Gastrocnemius medialis (tissue), 4 donors: ENCODE results near the gene ARL15. TPM values are rescaled to one million over a fixed set of nuclear protein-coding genes. Genes with fewer than 3 reads are reported as not detected.

Source experiments
- ATAC-seq, 2 donors: fragments of 150-250 bp; one replicate each; pipeline ENCODE4 v1.9.1; 2016
- DNase-seq, 2 donors: peaks; one replicate each; pipeline ENCODE4 v3.0.0-alpha.2; 2019
- H3K27ac ChIP-seq, 4 donors: fragments of 200-600 bp; sonication (generic); 1 replicate in 1 of 4; 2 replicates in 3 of 4; pipeline ENCODE4 v1.5.1; 2016 to 2018; ENCODE audit warnings: mild to moderate bottlenecking in 2 of 4, moderate library complexity in 1 of 4
- H3K27me3 ChIP-seq, 3 donors: fragments of 200-600 bp; sonication (generic) in 2 of 3; 1 replicate in 1 of 3; 2 replicates in 2 of 3; pipeline versions ENCODE4 v1.5.1 to v1.6.0; 2016 to 2019; ENCODE audit warnings: mild to moderate bottlenecking in 1 of 3, moderate library complexity in 1 of 3
- H3K36me3 ChIP-seq, 2 donors: fragments of 200-600 bp; sonication (generic) in 1 of 2; one replicate each; pipeline ENCODE4 v1.5.1; 2017 to 2018
- H3K4me1 ChIP-seq, 2 donors: fragments of 200-600 bp; sonication (generic) in 1 of 2; one replicate each; pipeline ENCODE4 v1.5.1; 2016 to 2017; ENCODE audit warnings: mild to moderate bottlenecking in 2 of 2
- H3K4me3 ChIP-seq, 4 donors: fragments of 200-600 bp; sonication (generic) in 3 of 4; 1 replicate in 1 of 4; 2 replicates in 3 of 4; pipeline ENCODE4 v1.5.1; 2016 to 2019; ENCODE audit warnings: mild to moderate bottlenecking in 2 of 4
- H3K9me3 ChIP-seq, 3 donors: fragments of 200-600 bp; sonication (generic) in 2 of 3; 1 replicate in 1 of 3; 2 replicates in 2 of 3; pipeline ENCODE4 v1.5.1; 2016 to 2019
- CTCF ChIP-seq, 5 experiments: fragments of 450-650 bp in 3 of 5; fragments of 200-600 bp in 2 of 5; sonication (generic) in 2 of 5; IDR thresholded peaks in 4 of 5; conservative IDR thresholded peaks in 1 of 5; 1 replicate in 4 of 5; 2 replicates in 1 of 5; pipeline ENCODE4 v1.5.1; 2016 to 2019; ENCODE audit warnings: antibody characterized with exemption in 5 of 5, mild to moderate bottlenecking in 3 of 5, moderate library complexity in 3 of 5
- POLR2A ChIP-seq, 2 donors: fragments of 450-650 bp; IDR thresholded peaks; one replicate each; pipeline ENCODE4 v1.6.1; 2017; ENCODE audit warnings: antibody characterized with exemption in 2 of 2, mild to moderate bottlenecking in 2 of 2, moderate library complexity in 2 of 2
- in situ Hi-C, 4 donors: fragments of 200-750 bp; cut with MboI; loops; one replicate each; pipeline versions ENCODE4 v1.15.0 to v1.8.0; 2017; ENCODE audit warnings: low sequenced_read_pairs in 4 of 4
- intact Hi-C: fragments of 100-400 bp; cut with DNase I; formaldehyde crosslinking; loops from one replicate; pipeline ENCODE4 v1.15.1; 2023; ENCODE audit warnings: low total_unique reads
- total RNA-seq, 4 donors: library from RNA; depleted of rRNA; stranded (reverse); fragments of >200 nt; gene quantifications; one replicate each; pipeline versions ENCODE4 v1.1.0 to v1.2.3, GENCODE V29; 2016

Gene ARL15
- total RNA-seq, 4 donors from 2014 or later, result 1.7 to 5.5 (median 3.2) TPM

GRCh38 chr5:53932351-53932750, 378.0 kb downstream of the ARL15 start:
- Histone ChIP-seq H3K9me3 (no peaks in the 10 kb centered on the region), H3K36me3 (no peaks in the 10 kb centered on the region), H3K4me3 (no peak overlapping the region), H3K4me1 (peaks cover 0 to 6% of the 10 kb centered on the region in 2 donors), H3K27ac (no peak overlapping the region), H3K27me3 (no peaks in the 10 kb centered on the region)
- TF ChIP-seq POLR2A (IDR thresholded peaks at IDR 0.05) (no peak), CTCF (IDR thresholded peaks at IDR 0.05 in 4 of 5, conservative IDR thresholded peaks at IDR 0.05 in 1 of 5) (no peak)
- DNase-seq (no peak), ATAC-seq (no peak)
- in situ Hi-C loops, result no loop called here
- intact Hi-C loops, result no loop called here

GRCh38 chr5:53930457-53930856, 379.9 kb downstream of the ARL15 start:
- in situ Hi-C loops, result no loop called here

GRCh38 chr5:53929570-53929969, 380.8 kb downstream of the ARL15 start:
- Histone ChIP-seq H3K36me3 (no peaks in the 10 kb centered on the region), H3K27me3 (no peaks in the 10 kb centered on the region), H3K27ac (no peak overlapping the region), H3K9me3 (no peaks in the 10 kb centered on the region), H3K4me3 (no peak overlapping the region), H3K4me1 (no peaks in the 10 kb centered on the region)
- in situ Hi-C loops (no loop called here), intact Hi-C loops (no loop called here)
- TF ChIP-seq POLR2A (IDR thresholded peaks at IDR 0.05), result no peak
- no peak for TF ChIP-seq CTCF (IDR thresholded peaks at IDR 0.05 in 4 of 5, conservative IDR thresholded peaks at IDR 0.05 in 1 of 5)
- DNase-seq, result no peak
- no peak for ATAC-seq

More at GRCh38 chr5:53930457-53930856, 379.9 kb downstream of the ARL15 start:
- Histone ChIP-seq H3K9me3 (no peaks in the 10 kb centered on the region), H3K4me1 (no peaks in the 10 kb centered on the region), H3K36me3 (no peaks in the 10 kb centered on the region), H3K27me3 (no peaks in the 10 kb centered on the region), H3K27ac (no peak overlapping the region), H3K4me3 (no peak overlapping the region)
- TF ChIP-seq POLR2A (IDR thresholded peaks at IDR 0.05) (no peak), CTCF (IDR thresholded peaks at IDR 0.05 in 4 of 5, conservative IDR thresholded peaks at IDR 0.05 in 1 of 5) (no peak)
- no peak for ATAC-seq
- no peak for DNase-seq
- intact Hi-C loops, result no loop called here

GRCh38 chr5:53929152-53929551, 381.2 kb downstream of the ARL15 start:
- Histone ChIP-seq H3K36me3 (no peaks in the 10 kb centered on the region), H3K9me3 (no peaks in the 10 kb centered on the region), H3K4me3 (no peak overlapping the region), H3K27me3 (no peaks in the 10 kb centered on the region), H3K27ac (no peak overlapping the region), H3K4me1 (no peaks in the 10 kb centered on the region)
- intact Hi-C loops, result no loop called here
- in situ Hi-C loops, result no loop called here
- DNase-seq (no peak), ATAC-seq (no peak)
- TF ChIP-seq CTCF (IDR thresholded peaks at IDR 0.05 in 4 of 5, conservative IDR thresholded peaks at IDR 0.05 in 1 of 5) (no peak), POLR2A (IDR thresholded peaks at IDR 0.05) (no peak)

- Histone ChIP-seq H3K9me3 (no peaks in the 10 kb centered on the region), H3K4me3 (no peak overlapping the region), H3K27me3 (no peaks in the 10 kb centered on the region), H3K27ac (no peak overlapping the region), H3K4me1 (no peaks in the 10 kb centered on the region), H3K36me3 (no peaks in the 10 kb centered on the region)
- in situ Hi-C loops (no loop called here), intact Hi-C loops (no loop called here)
- ATAC-seq (no peak), DNase-seq (no peak)
- TF ChIP-seq CTCF (IDR thresholded peaks at IDR 0.05 in 4 of 5, conservative IDR thresholded peaks at IDR 0.05 in 1 of 5) (no peak), POLR2A (IDR thresholded peaks at IDR 0.05) (no peak)
Measured at GRCh38 chr5:53928641-53929040, 381.7 kb downstream of the ARL15 start.
